GM12865 (cell line): Measurements from ENCODE around the gene CHRNA7.

ENCODE experiments used
- DNase-seq: peaks from one replicate; pipeline ENCODE4 v3.0.0; 2010; ENCODE audit warnings: low read depth
- H3K4me3 ChIP-seq: 2 replicates; pipeline ENCODE4 v1.5.1; 2011; ENCODE audit warnings: mild to moderate bottlenecking, low read depth, low read length, control low read depth
- CTCF ChIP-seq: IDR thresholded peaks from 2 replicates; pipeline ENCODE4 v1.5.1; 2011; ENCODE audit warnings: low read length, control low read depth, low read depth, inconsistent platforms; ENCODE audit not compliant: insufficient read depth; ENCODE audit errors: missing control alignments

Gene CHRNA7

GRCh38 chr15:32123473-32123872, 93.2 kb downstream of the CHRNA7 start:
- no peak for TF ChIP-seq CTCF
- DNase-seq: no peak
- no peak overlapping the region for H3K4me3 ChIP-seq

- no peak for TF ChIP-seq CTCF
- no peak for DNase-seq
- no peak overlapping the region for H3K4me3 ChIP-seq
Measured at GRCh38 chr15:32124726-32125125, 94.4 kb downstream of the CHRNA7 start.

GRCh38 chr15:32125595-32125994, 95.3 kb downstream of the CHRNA7 start:
- no peak overlapping the region for H3K4me3 ChIP-seq
- TF ChIP-seq CTCF: no peak
- no peak for DNase-seq

GRCh38 chr15:32129815-32130214, 99.5 kb downstream of the CHRNA7 start:
- TF ChIP-seq CTCF: no peak
- H3K4me3 ChIP-seq: no peak overlapping the region
- DNase-seq: no peak

DNA sequence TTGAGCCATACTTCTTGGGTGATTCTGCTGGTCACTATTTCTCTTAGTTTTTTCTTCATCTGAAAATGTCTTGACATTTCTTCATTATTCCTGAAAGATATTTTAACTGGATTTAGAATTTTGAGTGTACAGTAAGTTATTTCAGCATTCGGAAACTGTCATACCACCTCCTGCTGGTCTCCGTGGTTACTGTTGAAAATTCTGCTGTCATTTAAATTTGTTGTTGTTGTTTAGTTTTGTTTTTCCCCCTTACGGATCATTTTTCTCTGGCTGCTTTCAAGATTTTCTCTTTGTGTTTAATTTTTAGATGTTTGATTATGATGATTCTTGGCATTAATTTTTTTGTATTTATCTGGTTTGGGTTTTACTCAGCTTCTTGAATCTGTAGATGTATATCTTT, 100.5 kb downstream of the CHRNA7 start:
- no peak for DNase-seq
- no peak for TF ChIP-seq CTCF
- no peak overlapping the region for H3K4me3 ChIP-seq

DNA sequence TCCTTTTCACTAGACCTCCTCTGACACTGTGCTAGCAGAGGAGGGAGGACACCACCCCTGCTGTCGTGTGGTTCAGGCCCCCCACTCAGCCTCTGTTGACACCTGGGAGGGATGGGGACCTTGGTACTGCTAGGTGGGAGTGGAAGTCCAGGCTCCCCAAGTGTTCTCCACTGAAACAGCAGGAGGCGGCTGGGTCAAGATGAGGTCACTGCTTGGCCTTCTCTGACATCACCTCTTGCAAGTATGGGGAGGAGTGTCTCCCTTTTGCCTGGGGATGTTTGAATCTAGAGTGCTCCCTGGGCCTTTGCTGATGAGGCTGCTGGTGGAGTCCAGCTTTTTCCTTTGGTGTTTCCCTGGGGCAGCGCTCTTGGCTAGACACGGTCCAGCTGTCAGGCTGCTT, 101.5 kb downstream of the CHRNA7 start:
- H3K4me3 ChIP-seq: no peak overlapping the region
- DNase-seq: no peak
- no peak for TF ChIP-seq CTCF

DNA sequence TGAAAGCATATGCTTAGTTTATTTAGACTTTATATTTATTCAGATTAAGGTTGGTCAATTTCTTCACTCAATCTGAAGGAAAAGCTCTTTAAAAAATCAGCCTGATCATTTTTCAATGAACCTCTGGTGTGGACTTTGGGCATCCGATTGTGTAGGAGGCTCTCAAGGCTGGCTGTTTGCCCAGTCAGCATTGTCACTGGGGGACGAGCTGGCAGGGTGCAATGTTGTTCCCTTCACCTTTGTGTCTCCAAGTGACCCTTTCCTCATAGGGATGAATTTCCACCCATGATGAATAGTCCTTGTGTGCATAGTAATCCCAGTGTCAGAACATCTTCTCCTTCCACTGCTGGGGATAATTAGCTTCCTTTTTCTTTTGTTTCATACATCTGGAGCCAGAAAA, 102.5 kb downstream of the CHRNA7 start:
- no peak for DNase-seq
- H3K4me3 ChIP-seq: no peak overlapping the region
- TF ChIP-seq CTCF: no peak
